HepG2 (cell line): Measurements from ENCODE around the gene NUFIP2. TPM values are rescaled to one million over a fixed set of nuclear protein-coding genes. Genes with fewer than 3 reads are reported as not detected.

Experiments
- ARID4A ChIP-seq: sonication (generic); formaldehyde crosslinking; IDR thresholded peaks from 2 replicates; pipeline ENCODE4 v1.5.0; 2020; ENCODE audit warnings: mild to moderate bottlenecking, missing genetic modification reagents, borderline replicate concordance
- HHEX ChIP-seq: IDR thresholded peaks from 2 replicates; pipeline ENCODE4 v1.6.1; 2016; ENCODE audit warnings: control low read depth
- NFKBIZ ChIP-seq: IDR thresholded peaks from 2 replicates; pipeline ENCODE4 v1.6.1; 2018; ENCODE audit warnings: missing genetic modification reagents, missing compliant biosample characterization
- PBX3 ChIP-seq: sonication (generic); formaldehyde crosslinking; IDR thresholded peaks from 2 replicates; pipeline ENCODE4 v1.8.1; 2023; ENCODE audit warnings: missing genetic modification reagents, inconsistent platforms, borderline replicate concordance
- TAF15 ChIP-seq: fragments of 200-400 bp; formaldehyde crosslinking; IDR thresholded peaks from one replicate; pipeline ENCODE4 v1.6.1; 2018; ENCODE audit warnings: mild to moderate bottlenecking, low read depth, low read length; ENCODE audit not compliant: poor library complexity, severe bottlenecking
- ZNF318 ChIP-seq: sonication (generic); formaldehyde crosslinking; IDR thresholded peaks from 2 replicates; pipeline ENCODE4 v1.4.0; 2020; ENCODE audit warnings: mild to moderate bottlenecking, missing genetic modification reagents
- polyA plus RNA-seq, 8 experiments: library from polyadenylated mRNA; depleted of rRNA in 3 of 8; stranded (reverse) in 7 of 8; unstranded in 1 of 8; fragments of >200 nt; fragmentation: Illumina TruSeq in 4 of 8; extraction: Trizol in 4 of 8; gene quantifications; 2 replicates each; pipeline versions ENCODE4 v1.2.1 to v1.2.3, GENCODE V29; 2011 to 2016; ENCODE audit warnings: low read depth in 4 of 8, missing spikeins in 1 of 8, mixed read lengths in 1 of 8; ENCODE audit not compliant: insufficient read depth in 1 of 8
- total RNA-seq, 5 experiments: library from RNA; depleted of rRNA; stranded (reverse); fragments of >200 nt; fragmentation: Illumina TruSeq; extraction: Trizol; gene quantifications; 2 replicates each; pipeline ENCODE4 v1.2.3, GENCODE V29; 2016; ENCODE audit warnings: low read depth in 1 of 5
- TF ChIP-seq, protein P1 (sequence below): IDR thresholded peaks from 2 replicates; pipeline ENCODE4 v1.6.1; 2016; ENCODE audit warnings: low read depth

NUFIP2 gene
- total and polyA plus RNA-seq, 2 of the 13 experiments (the other 11 are each of a cell fraction or from before 2014, with no cell fraction given): 10.3 to 30.8 TPM

GRCh38 chr17:29331708-29332085 is 37.7 kb upstream of the NUFIP2 start (continued):
- no peak for TF ChIP-seq ZNF318 (CRISPR knock-in tag)
- TF ChIP-seq TAF15: no peak
- no peak for TF ChIP-seq NFKBIZ
- TF ChIP-seq, protein P1, sequence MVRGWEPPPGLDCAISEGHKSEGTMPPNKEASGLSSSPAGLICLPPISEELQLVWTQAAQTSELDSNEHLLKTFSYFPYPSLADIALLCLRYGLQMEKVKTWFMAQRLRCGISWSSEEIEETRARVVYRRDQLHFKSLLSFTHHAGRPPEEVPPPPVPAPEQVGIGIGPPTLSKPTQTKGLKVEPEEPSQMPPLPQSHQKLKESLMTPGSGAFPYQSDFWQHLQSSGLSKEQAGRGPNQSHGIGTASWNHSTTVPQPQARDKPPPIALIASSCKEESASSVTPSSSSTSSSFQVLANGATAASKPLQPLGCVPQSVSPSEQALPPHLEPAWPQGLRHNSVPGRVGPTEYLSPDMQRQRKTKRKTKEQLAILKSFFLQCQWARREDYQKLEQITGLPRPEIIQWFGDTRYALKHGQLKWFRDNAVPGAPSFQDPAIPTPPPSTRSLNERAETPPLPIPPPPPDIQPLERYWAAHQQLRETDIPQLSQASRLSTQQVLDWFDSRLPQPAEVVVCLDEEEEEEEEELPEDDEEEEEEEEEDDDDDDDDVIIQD (CRISPR knock-in tag): no peak
- no peak for TF ChIP-seq PBX3 (CRISPR knock-in tag)
- no peak for TF ChIP-seq HHEX (CRISPR knock-in tag)
- TF ChIP-seq ARID4A (CRISPR knock-in tag): no peak
- TF ChIP-seq, all 625 proteins: peak for 0
